Measurements from ENCODE around the gene AJM1. TPM values are rescaled to one million over a fixed set of nuclear protein-coding genes. Genes with fewer than 3 reads are reported as not detected.

AJM1 gene
- total RNA-seq, 1 donor from 2014 or later, result 2.7 TPM

GRCh38 chr9:136856541-136857141 is 14.4 kb downstream of the AJM1 start:
- Histone ChIP-seq H3K27ac (no peak overlapping the region), H3K36me3 (peaks cover 12% of the 10 kb centered on the region), H3K4me3 (no peak overlapping the region), H3K4me1 (peaks cover 4% of the 10 kb centered on the region), H3K27me3 (no peaks in the 10 kb centered on the region), H3K9me3 (no peaks in the 10 kb centered on the region)
- intact Hi-C loops (cut with DNase I), result no loop called here
- no peak for TF ChIP-seq CTCF (IDR thresholded peaks at IDR 0.05)
- DNase-seq (no peak), ATAC-seq (no peak)

GRCh38 chr9:136857166-136857565 is 14.9 kb downstream of the AJM1 start:
- Histone ChIP-seq H3K9me3 (no peaks in the 10 kb centered on the region), H3K27ac (no peak overlapping the region), H3K4me3 (no peak overlapping the region), H3K4me1 (peaks cover 4% of the 10 kb centered on the region), H3K36me3 (peaks cover 17% of the 10 kb centered on the region), H3K27me3 (no peaks in the 10 kb centered on the region)
- TF ChIP-seq CTCF (IDR thresholded peaks at IDR 0.05), result no peak
- DNase-seq, result no peak
- intact Hi-C loops (cut with DNase I), result no loop called here
- ATAC-seq, result no peak

- no peak for DNase-seq
- no peaks in the 10 kb centered on the region for H3K27me3 ChIP-seq
- intact Hi-C loops (cut with DNase I), result no loop called here
- no peak for TF ChIP-seq CTCF (IDR thresholded peaks at IDR 0.05)
- no peaks in the 10 kb centered on the region for H3K9me3 ChIP-seq
- H3K4me1 ChIP-seq, result peaks cover 4% of the 10 kb centered on the region
- peaks cover 24% of the 10 kb centered on the region for H3K36me3 ChIP-seq
- no peak for ATAC-seq
- H3K4me3 ChIP-seq, result no peak overlapping the region
- H3K27ac ChIP-seq, result no peak overlapping the region
Observed at GRCh38 chr9:136857581-136858412, 15.5 kb downstream of the AJM1 start.

GRCh38 chr9:136858452-136858843 is 16.2 kb downstream of the AJM1 start:
- H3K27me3 ChIP-seq, result no peaks in the 10 kb centered on the region
- H3K4me1 ChIP-seq, result peaks cover 4% of the 10 kb centered on the region
- intact Hi-C loops (cut with DNase I), result no loop called here
- H3K9me3 ChIP-seq, result no peaks in the 10 kb centered on the region
- no peak overlapping the region for H3K27ac ChIP-seq
- ATAC-seq (no peak), DNase-seq (no peak)
- no peak for TF ChIP-seq CTCF (IDR thresholded peaks at IDR 0.05)
- peaks cover 30% of the 10 kb centered on the region for H3K36me3 ChIP-seq
- H3K4me3 ChIP-seq, result no peak overlapping the region

- Histone ChIP-seq H3K27me3 (no peaks in the 10 kb centered on the region), H3K9me3 (no peaks in the 10 kb centered on the region), H3K27ac (no peak overlapping the region), H3K4me3 (no peak overlapping the region), H3K4me1 (peaks cover 8% of the 10 kb centered on the region), H3K36me3 (peaks cover 35% of the 10 kb centered on the region)
- no peak for DNase-seq
- ATAC-seq, result peak; percentile 28
- TF ChIP-seq CTCF (IDR thresholded peaks at IDR 0.05), result no peak
- intact Hi-C loops (cut with DNase I), result no loop called here
Observed at GRCh38 chr9:136858844-136859757, 16.8 kb downstream of the AJM1 start.
